Esophagus squamous epithelium (tissue), 4 donors: Measurements from ENCODE around the gene PCNT.

ENCODE experiments used
- CTCF ChIP-seq, 6 experiments: fragments of 450-650 bp in 4 of 6; fragments of 200-600 bp in 2 of 6; sonication (generic) in 2 of 6; IDR thresholded peaks; one replicate each; pipeline ENCODE4 v1.5.1; 2016 to 2019; ENCODE audit warnings: antibody characterized with exemption in 6 of 6, mild to moderate bottlenecking in 4 of 6, moderate library complexity in 4 of 6
- POLR2A ChIP-seq, 4 donors: fragments of 450-650 bp; IDR thresholded peaks; one replicate each; pipeline ENCODE4 v1.6.1; 2017; ENCODE audit warnings: antibody characterized with exemption in 4 of 4, mild to moderate bottlenecking in 4 of 4, moderate library complexity in 3 of 4

GRCh38 chr21:46347203-46347550 lies 23.2 kb downstream of the PCNT start:
- TF ChIP-seq CTCF (IDR thresholded peaks at IDR 0.05) (no peak), POLR2A (IDR thresholded peaks at IDR 0.05) (no peak)
